Neural cell (in vitro differentiated cells): Measurements from ENCODE around the gene MUSK.

Experiments
- EZH2 ChIP-seq: fragments of 200-600, 300-800 bp; shearing (Covaris generic), sonication (generic); IDR thresholded peaks from 2 replicates; pipeline ENCODE4 v1.6.1; 2014; ENCODE audit warnings: antibody characterized with exemption, low read length, borderline replicate concordance, mild to moderate bottlenecking; ENCODE audit not compliant: insufficient read depth, poor library complexity, severe bottlenecking
- MXI1 ChIP-seq: fragments of 450-650 bp; conservative IDR thresholded peaks from 2 replicates; pipeline ENCODE4 v1.6.1; 2014; ENCODE audit warnings: antibody characterized with exemption, mild to moderate bottlenecking; ENCODE audit not compliant: poor library complexity, severe bottlenecking
- POLR2AphosphoS5 ChIP-seq: IDR thresholded peaks from 2 replicates; pipeline ENCODE4 v1.6.1; 2012
- TAF1 ChIP-seq: IDR thresholded peaks from 2 replicates; pipeline ENCODE4 v1.6.1; 2012; ENCODE audit warnings: low read depth
- TF ChIP-seq, protein P1 (sequence below): fragments of 450-650 bp; IDR thresholded peaks from 2 replicates; pipeline ENCODE4 v1.5.1; 2014; ENCODE audit warnings: antibody characterized with exemption, mild to moderate bottlenecking, moderate library complexity; ENCODE audit not compliant: poor library complexity, severe bottlenecking

DNA sequence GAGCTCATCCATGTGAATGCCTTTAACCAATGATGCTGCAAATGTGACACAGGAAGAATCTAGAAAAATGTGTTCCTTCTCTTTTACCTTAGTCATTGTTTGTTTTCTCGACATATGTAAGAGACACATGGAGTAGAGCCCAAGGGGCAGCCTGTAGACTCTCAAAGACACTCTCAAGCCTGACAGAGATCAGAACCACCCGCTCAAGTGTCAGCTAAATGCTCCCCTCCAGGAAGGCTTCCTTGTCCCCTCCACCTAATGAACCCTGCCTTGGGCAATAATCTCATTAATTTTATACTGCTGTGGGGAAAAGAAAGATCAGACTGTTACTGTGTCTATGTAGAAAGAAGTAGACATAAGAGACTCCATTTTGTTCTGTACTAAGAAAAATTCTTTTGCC, 157.4 kb downstream of the MUSK start:
- TF ChIP-seq EZH2 (no peak), MXI1 (no peak), TAF1 (no peak), POLR2AphosphoS5 (no peak)
- TF ChIP-seq, protein P1, sequence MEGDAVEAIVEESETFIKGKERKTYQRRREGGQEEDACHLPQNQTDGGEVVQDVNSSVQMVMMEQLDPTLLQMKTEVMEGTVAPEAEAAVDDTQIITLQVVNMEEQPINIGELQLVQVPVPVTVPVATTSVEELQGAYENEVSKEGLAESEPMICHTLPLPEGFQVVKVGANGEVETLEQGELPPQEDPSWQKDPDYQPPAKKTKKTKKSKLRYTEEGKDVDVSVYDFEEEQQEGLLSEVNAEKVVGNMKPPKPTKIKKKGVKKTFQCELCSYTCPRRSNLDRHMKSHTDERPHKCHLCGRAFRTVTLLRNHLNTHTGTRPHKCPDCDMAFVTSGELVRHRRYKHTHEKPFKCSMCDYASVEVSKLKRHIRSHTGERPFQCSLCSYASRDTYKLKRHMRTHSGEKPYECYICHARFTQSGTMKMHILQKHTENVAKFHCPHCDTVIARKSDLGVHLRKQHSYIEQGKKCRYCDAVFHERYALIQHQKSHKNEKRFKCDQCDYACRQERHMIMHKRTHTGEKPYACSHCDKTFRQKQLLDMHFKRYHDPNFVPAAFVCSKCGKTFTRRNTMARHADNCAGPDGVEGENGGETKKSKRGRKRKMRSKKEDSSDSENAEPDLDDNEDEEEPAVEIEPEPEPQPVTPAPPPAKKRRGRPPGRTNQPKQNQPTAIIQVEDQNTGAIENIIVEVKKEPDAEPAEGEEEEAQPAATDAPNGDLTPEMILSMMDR = no peak
